RKO (cell line): Measurements from ENCODE around the gene PLXNB3.
"Not testable (repeated sequence)": the region's sequence is repeated elsewhere in the genome, so short reads cannot be mapped to it uniquely, and the experiment has no call there.

Source experiments
- DNase-seq: peaks from one replicate; pipeline ENCODE4 v3.0.0-alpha.2; 2016; ENCODE audit warnings: low spot score

The PLXNB3 gene

GRCh38 chrX:153816831-153817690 is 53.0 kb downstream of the PLXNB3 start:
- no peak for DNase-seq

- not testable (repeated sequence) for DNase-seq
Measured at GRCh38 chrX:153818064-153818463, 54.0 kb downstream of the PLXNB3 start.

GRCh38 chrX:153818571-153819383 is 54.7 kb downstream of the PLXNB3 start:
- no peak for DNase-seq

GRCh38 chrX:153819384-153820040 is 55.5 kb downstream of the PLXNB3 start:
- DNase-seq = no peak

- no peak for DNase-seq
Measured at GRCh38 chrX:153820601-153821000, 56.6 kb downstream of the PLXNB3 start.

GRCh38 chrX:153821066-153821465 is 57.0 kb downstream of the PLXNB3 start:
- DNase-seq = no peak

- DNase-seq = no peak
Measured at GRCh38 chrX:153824348-153824747, 60.3 kb downstream of the PLXNB3 start.

GRCh38 chrX:153825042-153825441 is 61.0 kb downstream of the PLXNB3 start:
- DNase-seq = no peak
